Sigmoid colon (tissue), 7 donors: ENCODE measurements around the gene SELENOM. TPM values are rescaled to one million over a fixed set of nuclear protein-coding genes. Genes with fewer than 3 reads are reported as not detected.
"Not testable (repeated sequence)": the region's sequence is repeated elsewhere in the genome, so short reads cannot be mapped to it uniquely, and the experiment has no call there.

Source experiments
- DNase-seq: peaks from one replicate; pipeline ENCODE4 v3.0.0-alpha.2; 2019
- H3K27ac ChIP-seq, 4 donors: fragments of 200-600 bp; sonication (generic); one replicate each; pipeline ENCODE4 v1.5.1; 2016 to 2019; ENCODE audit warnings: mild to moderate bottlenecking in 1 of 4
- H3K27me3 ChIP-seq, 3 donors: fragments of 200-600 bp; sonication (generic); one replicate each; pipeline ENCODE4 v1.5.1; 2019; ENCODE audit warnings: mild to moderate bottlenecking in 1 of 3
- H3K36me3 ChIP-seq, 4 donors: fragments of 200-600 bp; sonication (generic); one replicate each; pipeline ENCODE4 v1.5.1; 2016 to 2019
- H3K4me1 ChIP-seq, 4 donors: fragments of 200-600 bp; sonication (generic); one replicate each; pipeline ENCODE4 v1.5.1; 2017 to 2019
- H3K4me3 ChIP-seq, 4 donors: fragments of 200-600 bp; sonication (generic); one replicate each; pipeline ENCODE4 v1.5.1; 2017 to 2019; ENCODE audit warnings: mild to moderate bottlenecking in 2 of 4, moderate library complexity in 1 of 4
- H3K9me3 ChIP-seq, 4 donors: fragments of 200-600 bp in 3 of 4; sonication (generic) in 3 of 4; one replicate each; pipeline versions ENCODE4 v1.5.1 to v1.6.1; 2013 to 2019
- EP300 ChIP-seq, 4 donors: sonication (generic); formaldehyde crosslinking; IDR thresholded peaks; one replicate each; pipeline ENCODE4 v1.6.1; 2017; ENCODE audit warnings: antibody characterized with exemption in 4 of 4
- POLR2A ChIP-seq, 2 donors: fragments of 450-650 bp; IDR thresholded peaks; one replicate each; pipeline ENCODE4 v1.6.1; 2016; ENCODE audit warnings: antibody characterized with exemption in 2 of 2, mild to moderate bottlenecking in 2 of 2, moderate library complexity in 2 of 2
- POLR2AphosphoS5 ChIP-seq, 4 donors: sonication (generic); formaldehyde crosslinking; IDR thresholded peaks; one replicate each; pipeline ENCODE4 v1.6.1; 2017; ENCODE audit warnings: antibody characterized with exemption in 4 of 4
- WGBS, 2 donors: extraction: QIAGEN DNeasy Blood & Tissue Kit; methylation state at CpG; one replicate each; pipeline ENCODE4 v1.1.7; 2013; 5-methylcytosine and 5-hydroxymethylcytosine counted together
- intact Hi-C: fragments of 100-400 bp; cut with DNase I; formaldehyde crosslinking; loops from one replicate; pipeline ENCODE4 v1.15.1; 2023
- polyA plus RNA-seq, 3 donors: library from polyadenylated mRNA; stranded (reverse); fragments of 200-250 nt; gene quantifications; one replicate each; pipeline ENCODE4 v1.2.3, GENCODE V29; 2013
- total RNA-seq, 4 donors: library from RNA; depleted of rRNA; stranded (reverse); fragments of >200 nt; gene quantifications; one replicate each; pipeline ENCODE4 v1.1.0, GENCODE V29; 2016
- TF ChIP-seq, protein P1 (sequence below), 4 experiments: fragments of 450-650 bp in 3 of 4; fragments of 200-600 bp in 1 of 4; IDR thresholded peaks; one replicate each; pipeline ENCODE4 v1.5.1; 2016 to 2019; ENCODE audit warnings: antibody characterized with exemption in 4 of 4, mild to moderate bottlenecking in 3 of 4, moderate library complexity in 2 of 4
- donor health status: healthy with polysubstance abuse.
- donor health status: Bipolar disorder and iron deficiency.
- donor health status: healthy.

Gene SELENOM
- total and polyA plus RNA-seq, 7 donors = 40.9 to 1,938 (median 868) TPM

- H3K4me1 ChIP-seq = peaks cover 0 to 18% (median 15%) of the 10 kb centered on the region in 4 donors
- 80 to 87% methylated on average over 5 of the region's 5 CpGs for WGBS, 2 donors
- intact Hi-C loops = loop anchor here (10.0 kb wide), 1 partner anchor 355 kb away; no protein-coding TSS in a partner anchor
- no peaks in the 10 kb centered on the region for H3K27me3 ChIP-seq
- no peak overlapping the region for H3K4me3 ChIP-seq
- no peak for TF ChIP-seq POLR2AphosphoS5 (IDR thresholded peaks at IDR 0.05)
- TF ChIP-seq, protein P1, sequence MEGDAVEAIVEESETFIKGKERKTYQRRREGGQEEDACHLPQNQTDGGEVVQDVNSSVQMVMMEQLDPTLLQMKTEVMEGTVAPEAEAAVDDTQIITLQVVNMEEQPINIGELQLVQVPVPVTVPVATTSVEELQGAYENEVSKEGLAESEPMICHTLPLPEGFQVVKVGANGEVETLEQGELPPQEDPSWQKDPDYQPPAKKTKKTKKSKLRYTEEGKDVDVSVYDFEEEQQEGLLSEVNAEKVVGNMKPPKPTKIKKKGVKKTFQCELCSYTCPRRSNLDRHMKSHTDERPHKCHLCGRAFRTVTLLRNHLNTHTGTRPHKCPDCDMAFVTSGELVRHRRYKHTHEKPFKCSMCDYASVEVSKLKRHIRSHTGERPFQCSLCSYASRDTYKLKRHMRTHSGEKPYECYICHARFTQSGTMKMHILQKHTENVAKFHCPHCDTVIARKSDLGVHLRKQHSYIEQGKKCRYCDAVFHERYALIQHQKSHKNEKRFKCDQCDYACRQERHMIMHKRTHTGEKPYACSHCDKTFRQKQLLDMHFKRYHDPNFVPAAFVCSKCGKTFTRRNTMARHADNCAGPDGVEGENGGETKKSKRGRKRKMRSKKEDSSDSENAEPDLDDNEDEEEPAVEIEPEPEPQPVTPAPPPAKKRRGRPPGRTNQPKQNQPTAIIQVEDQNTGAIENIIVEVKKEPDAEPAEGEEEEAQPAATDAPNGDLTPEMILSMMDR (IDR thresholded peaks at IDR 0.05) = no peak
- TF ChIP-seq POLR2A (IDR thresholded peaks at IDR 0.05) = no peak
- TF ChIP-seq EP300 (IDR thresholded peaks at IDR 0.05) = no peak
- H3K9me3 ChIP-seq = no peaks in the 10 kb centered on the region
- H3K27ac ChIP-seq = no peak overlapping the region
- H3K36me3 ChIP-seq = no peaks in the 10 kb centered on the region
- no peak for DNase-seq
Measured at GRCh38 chr22:31120230-31120629, 12.9 kb upstream of the SELENOM start.

GRCh38 chr22:31119026-31119717 lies 11.8 kb upstream of the SELENOM start:
- Histone ChIP-seq H3K4me1 (peaks cover 0 to 18% (median 15%) of the 10 kb centered on the region in 4 donors), H3K27me3 (no peaks in the 10 kb centered on the region), H3K4me3 (no peak overlapping the region), H3K9me3 (no peaks in the 10 kb centered on the region), H3K36me3 (no peaks in the 10 kb centered on the region), H3K27ac (no peak overlapping the region)
- intact Hi-C loops = no loop called here
- DNase-seq = no peak
- WGBS, 2 donors = 76 to 85% methylated on average over 7 of the region's 7 CpGs
- TF ChIP-seq, protein P1 (IDR thresholded peaks at IDR 0.05) = no peak
- TF ChIP-seq EP300 (IDR thresholded peaks at IDR 0.05) (no peak), POLR2AphosphoS5 (IDR thresholded peaks at IDR 0.05) (no peak), POLR2A (IDR thresholded peaks at IDR 0.05) (no peak)

DNA sequence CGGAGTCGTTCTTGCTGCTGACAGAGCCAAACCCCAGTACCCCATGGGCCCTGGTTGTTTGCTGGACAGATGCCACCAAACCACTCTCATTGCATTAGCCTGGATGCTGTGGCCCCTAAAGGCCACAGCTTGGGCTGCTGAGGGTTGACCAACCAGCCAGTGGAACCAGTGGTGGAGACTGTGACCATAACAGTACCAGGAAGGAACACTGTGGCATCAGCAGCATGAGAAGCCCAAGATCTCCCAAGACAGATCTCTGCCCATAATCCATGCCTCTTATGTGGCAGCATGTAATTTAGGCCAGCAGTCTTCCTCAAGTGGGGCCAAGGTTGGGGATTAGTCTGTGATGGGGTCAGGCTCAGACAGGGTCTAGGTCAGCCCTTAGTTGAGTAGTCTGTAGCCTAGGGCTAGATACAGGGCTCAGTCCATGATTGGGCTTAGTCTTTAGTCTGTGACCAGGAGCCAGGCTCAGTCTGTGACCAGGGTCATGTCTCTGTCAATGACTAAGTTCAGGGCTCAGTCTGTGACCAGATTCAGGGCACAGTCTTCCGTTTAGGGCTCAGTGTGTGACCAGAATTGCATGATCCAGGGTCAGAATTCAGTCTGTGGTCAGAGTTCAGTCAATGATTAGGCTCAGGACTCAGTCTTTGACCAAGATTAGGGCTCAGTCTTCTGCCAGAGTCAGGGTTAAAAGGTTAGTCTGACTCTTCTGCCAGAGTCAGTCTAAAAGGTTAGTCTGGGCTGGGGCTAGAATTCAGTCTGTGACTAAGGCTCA lies 10.9 kb upstream of the SELENOM start:
- Histone ChIP-seq H3K36me3 (no peaks in the 10 kb centered on the region), H3K27me3 (no peaks in the 10 kb centered on the region), H3K4me1 (peaks cover 0 to 14% (median 13%) of the 10 kb centered on the region in 4 donors), H3K9me3 (no peaks in the 10 kb centered on the region), H3K4me3 (no peak overlapping the region), H3K27ac (no peak overlapping the region)
- TF ChIP-seq POLR2AphosphoS5 (IDR thresholded peaks at IDR 0.05) = no peak
- TF ChIP-seq, protein P1 (IDR thresholded peaks at IDR 0.05) = no peak
- TF ChIP-seq EP300 (IDR thresholded peaks at IDR 0.05) = no peak
- TF ChIP-seq POLR2A (IDR thresholded peaks at IDR 0.05) = no peak
- intact Hi-C loops = no loop called here
- DNase-seq = no peak
- WGBS, 2 donors = 83 to 89% methylated on average over 3 of the region's 3 CpGs

GRCh38 chr22:31112547-31113091 lies 5.3 kb upstream of the SELENOM start:
- intact Hi-C loops, H3K36me3 ChIP-seq, H3K9me3 ChIP-seq, H3K4me3 ChIP-seq, H3K27me3 ChIP-seq, DNase-seq, H3K4me1 ChIP-seq, H3K27ac ChIP-seq: not testable (repeated sequence)
- WGBS, 2 donors = 89 to 95% methylated on average over 7 of the region's 7 CpGs

GRCh38 chr22:31107894-31108218 lies 488 bp upstream of the SELENOM start:
- Histone ChIP-seq H3K4me1 (peaks cover 0 to 44% (median 34%) of the 10 kb centered on the region in 4 donors), H3K27ac (peak overlapping the region; percentile 96 to 100 (median 99)), H3K36me3 (peaks cover 7 to 30% (median 11%) of the 10 kb centered on the region in 4 donors), H3K9me3 (no peaks in the 10 kb centered on the region), H3K27me3 (no peaks in the 10 kb centered on the region), H3K4me3 (peak overlapping the region in 3 of 4 donors; percentile 73 to 94 (median 90))
- TF ChIP-seq POLR2A (IDR thresholded peaks at IDR 0.05) (no peak), EP300 (IDR thresholded peaks at IDR 0.05) (no peak), POLR2AphosphoS5 (IDR thresholded peaks at IDR 0.05) (no peak)
- TF ChIP-seq, protein P1 (IDR thresholded peaks at IDR 0.05) = no peak
- intact Hi-C loops = loop anchor here (1.0 to 5.0 kb wide), 3 partner anchors 40 to 179 kb away; no protein-coding TSS in a partner anchor
- 1% methylated on average over 5 of the region's 5 CpGs for WGBS, 2 donors
- DNase-seq = no peak
